ENCODE results near the gene PLD5.

PLD5 gene

GRCh38 chr1:242524571-242525359 is at the start of gene PLD5:
Gene PLD5 (minus strand): TSS chr1:242524697.
- no peak for DNase-seq (ENCODE audit: low spot score)

- DNase-seq (ENCODE audit: low spot score): no peak
These were observed 45.4 kb upstream of the PLD5 start for GRCh38 chr1:242569867-242570266.

- DNase-seq (ENCODE audit: low spot score): no peak
These were observed 44.2 kb upstream of the PLD5 start for GRCh38 chr1:242568666-242569065.

- DNase-seq (ENCODE audit: low spot score): no peak
These were observed 43.1 kb upstream of the PLD5 start for GRCh38 chr1:242567596-242567995.

- DNase-seq (ENCODE audit: low spot score): no peak
These were observed 32.3 kb upstream of the PLD5 start for GRCh38 chr1:242556759-242557158.

- no peak for DNase-seq (ENCODE audit: low spot score)
These were observed 31.8 kb upstream of the PLD5 start for GRCh38 chr1:242556276-242556675.

- DNase-seq (ENCODE audit: low spot score): no peak
These were observed 30.1 kb upstream of the PLD5 start for GRCh38 chr1:242554577-242554976.

- DNase-seq (ENCODE audit: low spot score): no peak
These were observed 22.6 kb upstream of the PLD5 start for GRCh38 chr1:242546849-242547729.

- no peak for DNase-seq (ENCODE audit: low spot score)
These were observed 21.9 kb upstream of the PLD5 start for GRCh38 chr1:242546441-242546840.

GRCh38 chr1:242544071-242544470 is 19.6 kb upstream of the PLD5 start:
- no peak for DNase-seq (ENCODE audit: low spot score)

- no peak for DNase-seq (ENCODE audit: low spot score)
These were observed 17.8 kb upstream of the PLD5 start for GRCh38 chr1:242542271-242542670.

GRCh38 chr1:242535986-242536385 is 11.5 kb upstream of the PLD5 start:
- DNase-seq (ENCODE audit: low spot score): no peak

- no peak for DNase-seq (ENCODE audit: low spot score)
These were observed 10.3 kb upstream of the PLD5 start for GRCh38 chr1:242534753-242535152.

- DNase-seq (ENCODE audit: low spot score): no peak
These were observed 6.3 kb upstream of the PLD5 start for GRCh38 chr1:242530761-242531160.

- no peak for DNase-seq (ENCODE audit: low spot score)
These were observed 1.3 kb upstream of the PLD5 start for GRCh38 chr1:242525769-242526168.

- no peak for DNase-seq (ENCODE audit: low spot score)
These were observed 844 bp upstream of the PLD5 start for GRCh38 chr1:242525360-242525722.

- no peak for DNase-seq (ENCODE audit: low spot score)
These were observed 552 bp downstream of the PLD5 start for GRCh38 chr1:242523719-242524570.

GRCh38 chr1:242522996-242523718 is 1.3 kb downstream of the PLD5 start:
- DNase-seq (ENCODE audit: low spot score): no peak

- DNase-seq (ENCODE audit: low spot score): no peak
These were observed 2.1 kb downstream of the PLD5 start for GRCh38 chr1:242522304-242522945.

GRCh38 chr1:242515555-242515954 is 8.9 kb downstream of the PLD5 start:
- no peak for DNase-seq (ENCODE audit: low spot score)

GRCh38 chr1:242506724-242507123 is 17.8 kb downstream of the PLD5 start:
- no peak for DNase-seq (ENCODE audit: low spot score)
